ENCODE measurements around the gene NDUFV2. TPM values are rescaled to one million over a fixed set of nuclear protein-coding genes. Genes with fewer than 3 reads are reported as not detected.
A peak's percentile ranks its signal among the peaks of the same experiment; 100 is the strongest.

NDUFV2 gene
- total and polyA plus RNA-seq, 2 donors, result 168 to 212 TPM

DNA sequence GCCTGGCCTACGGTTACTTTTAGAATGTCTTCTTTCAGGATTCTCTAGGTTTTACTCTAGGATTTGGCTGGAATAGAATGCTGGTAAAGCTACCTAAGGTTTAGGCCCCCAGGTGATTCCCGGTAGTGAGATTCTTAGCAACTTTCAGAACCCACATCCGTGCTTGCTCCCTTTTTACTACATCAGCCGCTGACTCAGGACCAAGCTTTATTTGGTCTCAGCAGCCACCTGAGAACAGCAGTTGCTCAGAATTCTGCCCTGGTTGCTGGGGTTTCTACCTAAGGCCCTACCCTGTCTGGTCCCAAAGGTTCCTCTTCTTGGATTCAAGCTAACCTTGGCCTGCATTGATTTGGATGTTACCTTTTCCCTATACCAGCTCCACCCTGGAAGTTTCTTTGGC, 36.1 kb upstream of the NDUFV2 start:
- Histone ChIP-seq H3K4me3 (ENCODE audit: low read length in 2 of 2) (no peak overlapping the region), H3K27me3 (ENCODE audit: control insufficient read depth in 2 of 2, insufficient read depth in 1 of 2, low read length in 1 of 2) (no peaks in the 10 kb centered on the region), H3K36me3 (ENCODE audit: control insufficient read depth in 2 of 2, insufficient read depth in 2 of 2, low read length in 1 of 2) (no peaks in the 10 kb centered on the region), H3K4me1 (ENCODE audit: control insufficient read depth in 2 of 2, insufficient read depth in 2 of 2, low read length in 2 of 2) (no peaks in the 10 kb centered on the region), H3K9me3 (ENCODE audit: control insufficient read depth in 2 of 2, insufficient read depth in 1 of 2, low read length in 1 of 2) (no peaks in the 10 kb centered on the region), H3K27ac (ENCODE audit: low read depth in 1 of 2, low read length in 1 of 2) (no peak overlapping the region)
- no peak for DNase-seq (ENCODE audit: low read depth in 6 of 9, low spot score in 9 of 9)
- 95% methylated on average over 4 of the region's 4 CpGs for WGBS

DNA sequence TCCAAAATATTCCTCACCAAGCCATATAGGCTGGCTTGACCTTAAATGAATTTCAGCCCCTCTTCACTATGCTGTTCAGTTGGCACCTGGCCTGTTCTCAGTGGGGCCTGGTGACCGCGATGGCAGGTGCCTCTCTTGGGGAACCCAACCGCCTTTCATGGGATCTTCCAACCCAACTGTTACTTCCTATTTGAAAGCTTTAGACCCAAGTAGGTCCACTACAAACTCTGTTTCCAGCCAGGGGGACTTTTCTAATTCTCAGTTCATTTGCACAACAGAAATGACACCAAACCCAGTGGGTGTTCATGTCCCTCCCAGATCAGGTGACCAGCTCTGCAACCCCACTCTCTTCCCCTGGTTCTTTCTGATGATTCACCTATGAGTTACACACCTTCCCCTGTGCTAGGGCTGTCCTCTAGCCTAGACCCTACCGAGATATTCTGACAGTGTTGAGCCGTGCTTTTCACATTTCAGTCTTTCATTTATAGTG, 35.6 kb upstream of the NDUFV2 start:
- no peaks in the 10 kb centered on the region for H3K36me3 ChIP-seq (ENCODE audit: control insufficient read depth in 2 of 2, insufficient read depth in 2 of 2, low read length in 1 of 2)
- no peak overlapping the region for H3K27ac ChIP-seq (ENCODE audit: low read depth in 1 of 2, low read length in 1 of 2)
- H3K4me1 ChIP-seq (ENCODE audit: control insufficient read depth in 2 of 2, insufficient read depth in 2 of 2, low read length in 2 of 2), result no peaks in the 10 kb centered on the region
- H3K4me3 ChIP-seq (ENCODE audit: low read length in 2 of 2), result no peak overlapping the region
- H3K27me3 ChIP-seq (ENCODE audit: control insufficient read depth in 2 of 2, insufficient read depth in 1 of 2, low read length in 1 of 2), result no peaks in the 10 kb centered on the region
- no peak for DNase-seq (ENCODE audit: low read depth in 6 of 9, low spot score in 9 of 9)
- 95% methylated on average over 5 of the region's 5 CpGs for WGBS
- H3K9me3 ChIP-seq (ENCODE audit: control insufficient read depth in 2 of 2, insufficient read depth in 1 of 2, low read length in 1 of 2), result no peaks in the 10 kb centered on the region

DNA sequence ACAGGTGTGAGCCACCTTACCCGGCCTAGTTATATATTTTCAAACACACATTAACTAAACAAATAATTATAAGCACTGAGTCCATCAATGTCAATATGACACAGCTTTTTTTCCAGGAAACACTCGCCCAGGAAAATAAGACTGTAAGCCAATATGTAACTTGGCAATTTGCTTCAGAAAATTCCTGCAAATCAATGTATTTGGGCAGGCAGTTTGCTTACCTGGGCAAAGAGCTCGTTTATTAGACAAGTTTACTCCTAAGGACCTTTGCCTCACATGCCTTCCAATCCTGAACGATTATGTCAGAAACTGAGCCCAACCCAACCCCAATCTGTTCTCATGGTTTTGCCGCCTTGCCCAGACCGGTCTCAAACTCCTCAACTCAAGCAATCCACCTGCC, 34.7 kb upstream of the NDUFV2 start:
- no peaks in the 10 kb centered on the region for H3K9me3 ChIP-seq (ENCODE audit: control insufficient read depth in 2 of 2, insufficient read depth in 1 of 2, low read length in 1 of 2)
- no peak overlapping the region for H3K27ac ChIP-seq (ENCODE audit: low read depth in 1 of 2, low read length in 1 of 2)
- H3K36me3 ChIP-seq (ENCODE audit: control insufficient read depth in 2 of 2, insufficient read depth in 2 of 2, low read length in 1 of 2), result no peaks in the 10 kb centered on the region
- no peaks in the 10 kb centered on the region for H3K4me1 ChIP-seq (ENCODE audit: control insufficient read depth in 2 of 2, insufficient read depth in 2 of 2, low read length in 2 of 2)
- H3K27me3 ChIP-seq (ENCODE audit: control insufficient read depth in 2 of 2, insufficient read depth in 1 of 2, low read length in 1 of 2), result no peaks in the 10 kb centered on the region
- no peak overlapping the region for H3K4me3 ChIP-seq (ENCODE audit: low read length in 2 of 2)
- DNase-seq (ENCODE audit: low read depth in 6 of 9, low spot score in 9 of 9), result no peak
- 97% methylated on average over 6 of the region's 6 CpGs for WGBS

DNA sequence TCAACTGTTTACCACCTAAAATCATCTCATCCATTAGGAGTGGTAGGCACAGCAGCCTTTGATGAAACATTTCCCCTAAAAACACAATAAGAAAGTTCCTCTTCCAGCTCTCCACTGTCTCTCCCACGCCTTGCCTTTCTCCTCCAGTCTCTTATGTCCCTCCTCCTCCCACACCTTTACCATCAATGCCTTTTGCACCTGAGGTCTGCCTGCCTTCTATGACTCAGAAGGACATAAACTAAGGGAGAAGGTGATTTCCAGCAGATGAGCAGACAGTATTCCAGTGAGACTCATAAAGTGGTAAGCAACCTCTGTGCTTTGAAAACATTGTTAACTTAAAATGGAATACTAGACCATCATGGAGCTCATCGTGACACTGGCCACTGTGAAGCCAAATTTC, 34.2 kb upstream of the NDUFV2 start:
- Histone ChIP-seq H3K9me3 (ENCODE audit: control insufficient read depth in 2 of 2, insufficient read depth in 1 of 2, low read length in 1 of 2) (no peaks in the 10 kb centered on the region), H3K4me1 (ENCODE audit: control insufficient read depth in 2 of 2, insufficient read depth in 2 of 2, low read length in 2 of 2) (no peaks in the 10 kb centered on the region), H3K36me3 (ENCODE audit: control insufficient read depth in 2 of 2, insufficient read depth in 2 of 2, low read length in 1 of 2) (no peaks in the 10 kb centered on the region), H3K27me3 (ENCODE audit: control insufficient read depth in 2 of 2, insufficient read depth in 1 of 2, low read length in 1 of 2) (no peaks in the 10 kb centered on the region), H3K4me3 (ENCODE audit: low read length in 2 of 2) (no peak overlapping the region), H3K27ac (ENCODE audit: low read depth in 1 of 2, low read length in 1 of 2) (no peak overlapping the region)
- 98% methylated on average over 2 of the region's 2 CpGs for WGBS
- DNase-seq (ENCODE audit: low read depth in 6 of 9, low spot score in 9 of 9), result no peak

DNA sequence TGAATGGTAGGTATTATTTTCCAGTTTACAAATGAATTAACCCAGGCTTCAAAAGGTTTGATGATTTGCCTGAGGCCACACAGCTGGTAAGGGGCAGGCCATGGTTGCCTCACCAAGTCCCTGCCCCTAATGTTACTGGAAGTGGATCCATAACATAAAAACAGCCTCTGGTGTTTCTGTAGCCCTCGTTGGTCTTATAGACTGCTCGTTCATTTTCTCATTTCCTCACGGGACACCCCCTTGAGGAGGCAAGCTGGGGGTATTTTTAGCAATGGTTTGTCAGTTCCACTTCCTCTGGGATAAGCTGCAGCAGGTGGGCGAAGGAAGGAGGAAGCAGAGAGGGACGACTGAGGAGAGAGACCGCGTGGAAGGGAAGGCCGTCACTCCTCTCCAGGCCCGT, 32.9 kb upstream of the NDUFV2 start:
- no peaks in the 10 kb centered on the region for H3K36me3 ChIP-seq (ENCODE audit: control insufficient read depth in 2 of 2, insufficient read depth in 2 of 2, low read length in 1 of 2)
- H3K27me3 ChIP-seq (ENCODE audit: control insufficient read depth in 2 of 2, insufficient read depth in 1 of 2, low read length in 1 of 2), result no peaks in the 10 kb centered on the region
- no peak for DNase-seq (ENCODE audit: low read depth in 6 of 9, low spot score in 9 of 9)
- WGBS, result 18% methylated on average over 9 of the region's 9 CpGs
- no peaks in the 10 kb centered on the region for H3K9me3 ChIP-seq (ENCODE audit: control insufficient read depth in 2 of 2, insufficient read depth in 1 of 2, low read length in 1 of 2)
- H3K4me1 ChIP-seq (ENCODE audit: control insufficient read depth in 2 of 2, insufficient read depth in 2 of 2, low read length in 2 of 2), result peaks cover 0 to 4% of the 10 kb centered on the region in 2 donors
- H3K27ac ChIP-seq (ENCODE audit: low read depth in 1 of 2, low read length in 1 of 2), result no peak overlapping the region
- H3K4me3 ChIP-seq (ENCODE audit: low read length in 2 of 2), result no peak overlapping the region

DNA sequence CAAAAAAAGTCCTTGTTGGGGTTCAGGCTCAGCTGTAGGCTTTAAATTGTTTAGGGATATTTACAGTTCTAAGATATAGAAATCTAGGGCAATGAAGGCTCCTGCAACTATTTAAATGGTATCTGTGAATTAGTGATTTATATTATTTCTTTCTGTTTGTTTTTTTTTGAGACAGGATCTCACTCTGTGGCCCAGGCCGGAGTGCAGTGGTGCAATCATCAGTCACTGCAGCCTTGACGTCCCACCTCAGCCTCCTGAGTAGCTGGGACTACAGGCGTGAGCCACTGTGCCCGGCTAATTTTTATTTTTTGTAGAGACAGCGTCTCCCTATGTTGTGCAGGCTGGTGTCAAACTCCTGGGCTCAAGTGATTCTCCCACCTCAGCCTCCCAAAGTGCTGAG, 32.3 kb upstream of the NDUFV2 start:
- peaks cover 0 to 4% of the 10 kb centered on the region in 2 donors for H3K4me1 ChIP-seq (ENCODE audit: control insufficient read depth in 2 of 2, insufficient read depth in 2 of 2, low read length in 2 of 2)
- 95% methylated on average over 5 of the region's 5 CpGs for WGBS
- H3K9me3 ChIP-seq (ENCODE audit: control insufficient read depth in 2 of 2, insufficient read depth in 1 of 2, low read length in 1 of 2), result no peaks in the 10 kb centered on the region
- no peak for DNase-seq (ENCODE audit: low read depth in 6 of 9, low spot score in 9 of 9)
- no peaks in the 10 kb centered on the region for H3K36me3 ChIP-seq (ENCODE audit: control insufficient read depth in 2 of 2, insufficient read depth in 2 of 2, low read length in 1 of 2)
- no peak overlapping the region for H3K4me3 ChIP-seq (ENCODE audit: low read length in 2 of 2)
- H3K27me3 ChIP-seq (ENCODE audit: control insufficient read depth in 2 of 2, insufficient read depth in 1 of 2, low read length in 1 of 2), result no peaks in the 10 kb centered on the region
- no peak overlapping the region for H3K27ac ChIP-seq (ENCODE audit: low read depth in 1 of 2, low read length in 1 of 2)

DNA sequence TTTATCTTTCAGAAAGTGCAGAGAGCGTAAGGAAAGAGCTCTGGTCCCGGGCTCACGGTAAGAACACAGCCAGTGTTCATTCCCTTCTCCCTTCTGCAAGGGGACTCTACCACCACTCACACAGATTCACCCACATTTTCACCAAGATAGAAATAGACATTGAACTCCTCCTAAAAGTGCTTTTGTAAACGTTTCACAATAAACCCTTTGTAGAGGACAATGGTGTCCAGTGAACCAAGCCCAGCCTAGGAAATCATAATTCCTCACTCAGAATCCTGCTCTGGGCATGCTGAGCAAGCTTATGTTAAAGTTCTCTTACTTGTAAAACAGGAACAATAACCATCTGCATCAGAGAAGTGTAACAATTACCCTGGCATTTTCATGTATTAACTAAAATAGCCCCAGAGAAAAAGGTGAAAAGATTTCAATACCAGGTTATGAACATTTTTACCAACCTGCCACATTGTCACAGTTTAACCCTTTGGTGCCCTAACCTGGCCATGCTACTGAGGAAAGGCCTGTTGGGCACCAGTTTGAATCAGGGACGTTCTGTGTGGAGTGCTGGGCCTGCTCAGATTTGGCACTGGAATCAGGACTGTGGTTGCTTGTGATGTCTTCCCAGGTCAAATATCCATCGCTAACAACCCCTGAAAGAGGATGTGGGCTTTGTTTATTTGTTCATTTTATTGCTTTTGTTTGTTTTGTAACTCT, 22.5 kb upstream of the NDUFV2 start:
- WGBS, result 89% methylated on average over 6 of the region's 6 CpGs

DNA sequence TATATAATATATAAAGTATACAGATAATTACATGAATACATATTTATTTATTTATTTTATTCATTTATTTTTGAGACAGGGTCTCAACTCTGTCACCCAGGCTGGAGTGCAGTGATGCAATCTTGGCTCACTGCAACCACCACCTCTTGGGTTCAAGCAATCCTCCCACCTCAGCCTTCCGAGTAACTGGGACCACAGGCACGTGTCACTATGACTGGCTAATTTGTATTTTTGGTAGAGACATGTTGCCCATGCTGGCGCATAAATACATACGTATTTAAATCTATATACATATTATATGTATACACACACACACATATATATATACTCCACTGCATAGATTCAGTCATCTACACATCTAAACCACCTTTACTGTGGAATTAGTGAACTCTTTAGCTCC, 20.6 kb upstream of the NDUFV2 start:
- WGBS, result 94% methylated on average over 4 of the region's 4 CpGs
- no peaks in the 10 kb centered on the region for H3K36me3 ChIP-seq (ENCODE audit: control insufficient read depth in 2 of 2, insufficient read depth in 2 of 2, low read length in 1 of 2)
- H3K4me3 ChIP-seq (ENCODE audit: low read length in 2 of 2), result no peak overlapping the region
- no peaks in the 10 kb centered on the region for H3K9me3 ChIP-seq (ENCODE audit: control insufficient read depth in 2 of 2, insufficient read depth in 1 of 2, low read length in 1 of 2)
- no peak overlapping the region for H3K27ac ChIP-seq (ENCODE audit: low read depth in 1 of 2, low read length in 1 of 2)
- no peaks in the 10 kb centered on the region for H3K27me3 ChIP-seq (ENCODE audit: control insufficient read depth in 2 of 2, insufficient read depth in 1 of 2, low read length in 1 of 2)
- H3K4me1 ChIP-seq (ENCODE audit: control insufficient read depth in 2 of 2, insufficient read depth in 2 of 2, low read length in 2 of 2), result peaks cover 7 to 8% of the 10 kb centered on the region in 2 donors
- DNase-seq (ENCODE audit: low read depth in 6 of 9, low spot score in 9 of 9), result no peak

More for the DNA sequence above, 22.5 kb upstream of the NDUFV2 start:
- Histone ChIP-seq H3K4me3 (ENCODE audit: low read length in 2 of 2) (no peak overlapping the region), H3K27ac (ENCODE audit: low read depth in 1 of 2, low read length in 1 of 2) (no peak overlapping the region), H3K4me1 (ENCODE audit: control insufficient read depth in 2 of 2, insufficient read depth in 2 of 2, low read length in 2 of 2) (peaks cover 7 to 8% of the 10 kb centered on the region in 2 donors), H3K36me3 (ENCODE audit: control insufficient read depth in 2 of 2, insufficient read depth in 2 of 2, low read length in 1 of 2) (no peaks in the 10 kb centered on the region), H3K9me3 (ENCODE audit: control insufficient read depth in 2 of 2, insufficient read depth in 1 of 2, low read length in 1 of 2) (no peaks in the 10 kb centered on the region), H3K27me3 (ENCODE audit: control insufficient read depth in 2 of 2, insufficient read depth in 1 of 2, low read length in 1 of 2) (no peaks in the 10 kb centered on the region)
- no peak for DNase-seq (ENCODE audit: low read depth in 6 of 9, low spot score in 9 of 9)

DNA sequence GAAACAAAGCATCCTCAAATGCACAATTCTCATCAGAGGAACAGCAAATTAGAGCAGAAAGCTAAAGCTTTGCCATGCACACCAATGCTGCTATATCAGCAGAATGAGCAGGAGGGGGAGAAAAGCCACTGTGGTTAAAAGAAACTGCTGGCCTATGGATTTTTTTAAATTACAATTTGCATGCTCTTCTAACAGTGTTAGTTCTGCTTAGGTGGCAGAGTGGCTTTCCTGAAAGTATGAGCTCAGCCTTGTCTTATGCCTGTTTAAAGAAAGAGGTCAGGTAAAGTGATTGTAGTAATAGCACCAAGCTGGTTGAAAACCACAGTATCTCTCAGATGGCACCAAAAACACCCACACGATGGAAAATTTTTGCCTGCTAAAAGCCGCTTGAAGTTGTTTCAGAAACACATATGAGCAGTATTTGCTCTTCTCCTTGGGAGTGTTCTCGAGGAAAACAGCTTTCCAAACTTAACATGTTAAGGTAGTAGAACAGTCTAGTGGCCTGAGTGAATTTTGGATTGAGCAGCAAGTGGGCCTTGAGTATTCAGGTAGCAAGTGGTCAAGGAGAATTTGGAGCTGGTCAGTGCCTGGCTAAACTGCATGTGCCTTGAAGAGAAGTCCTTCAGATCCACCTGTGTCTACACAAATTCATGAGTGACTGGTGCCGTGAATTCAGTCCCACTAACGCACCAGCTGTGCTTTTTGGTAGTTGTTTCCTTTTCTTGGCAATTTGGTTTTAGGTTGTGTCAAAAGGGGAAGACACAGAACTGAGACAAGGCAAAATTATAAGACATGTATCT, 19.6 kb upstream of the NDUFV2 start:
- Histone ChIP-seq H3K4me1 (ENCODE audit: control insufficient read depth in 2 of 2, insufficient read depth in 2 of 2, low read length in 2 of 2) (peaks cover 7 to 8% of the 10 kb centered on the region in 2 donors), H3K36me3 (ENCODE audit: control insufficient read depth in 2 of 2, insufficient read depth in 2 of 2, low read length in 1 of 2) (no peaks in the 10 kb centered on the region), H3K27ac (ENCODE audit: low read depth in 1 of 2, low read length in 1 of 2) (peak overlapping the region in 1 of 2 donors; percentile 41), H3K27me3 (ENCODE audit: control insufficient read depth in 2 of 2, insufficient read depth in 1 of 2, low read length in 1 of 2) (no peaks in the 10 kb centered on the region), H3K9me3 (ENCODE audit: control insufficient read depth in 2 of 2, insufficient read depth in 1 of 2, low read length in 1 of 2) (no peaks in the 10 kb centered on the region), H3K4me3 (ENCODE audit: low read length in 2 of 2) (no peak overlapping the region)
- WGBS, result 47% methylated on average over 5 of the region's 5 CpGs
- peak in 1 of 9 donors; percentile 48 for DNase-seq (ENCODE audit: low read depth in 6 of 9, low spot score in 9 of 9)

All from thymus (tissue), 11 donors.